ENCODE data around the gene ANKFY1. TPM values are rescaled to one million over a fixed set of nuclear protein-coding genes. Genes with fewer than 3 reads are reported as not detected.
A peak's percentile ranks its signal among the peaks of the same experiment; 100 is the strongest.

Gene ANKFY1
- total and polyA plus RNA-seq, 11 donors: 9.4 to 44.9 (median 23.9) TPM

- intact Hi-C loops (cut with DNase I): loop anchor here in 2 of 10 donors (5.0 kb wide), 2 partner anchors 70 to 135 kb away; partner anchors contain the start of gene UBE2G1 (in 1 of the 2)
- DNase-seq: no peak
- peaks cover 0 to 65% (median 37%) of the 10 kb centered on the region in 9 donors for H3K36me3 ChIP-seq
- TF ChIP-seq CTCF (IDR thresholded peaks at IDR 0.05): no peak
- no peak overlapping the region for H3K4me3 ChIP-seq
- no peak for ATAC-seq
- H3K4me1 ChIP-seq: peaks cover 0 to 65% (median 39%) of the 10 kb centered on the region in 12 donors
- H3K27ac ChIP-seq: peak overlapping the region in 10 of 12 donors; percentile 47 to 88 (median 76)
- WGBS, 4 donors: 72 to 77% (median 74%) methylated on average over 4 of the region's 4 CpGs
- no peaks in the 10 kb centered on the region for H3K27me3 ChIP-seq
- H3K9me3 ChIP-seq: no peaks in the 10 kb centered on the region
These were observed 31.5 kb downstream of the ANKFY1 start for GRCh38 chr17:4232168-4232813.

- no peaks in the 10 kb centered on the region for H3K9me3 ChIP-seq
- no peaks in the 10 kb centered on the region for H3K27me3 ChIP-seq
- peak; percentile 88 to 95 (median 90) for ATAC-seq
- peaks cover 0 to 56% (median 36%) of the 10 kb centered on the region in 12 donors for H3K4me1 ChIP-seq
- DNase-seq: peak in 4 of 5 donors; percentile 40 to 64 (median 53)
- peaks cover 0 to 59% (median 26%) of the 10 kb centered on the region in 9 donors for H3K36me3 ChIP-seq
- peak overlapping the region in 4 of 12 donors; percentile 0 to 18 (median 10) for H3K4me3 ChIP-seq
- H3K27ac ChIP-seq: peak overlapping the region; percentile 57 to 88 (median 79)
- WGBS, 4 donors: 36 to 46% (median 44%) methylated on average over 8 of the region's 8 CpGs
- intact Hi-C loops (cut with DNase I): loop anchor here in 2 of 10 donors (5.0 kb wide), 3 partner anchors 32 to 137 kb away; partner anchors contain the start of genes ANKFY1 (in 1 of the 2) and UBE2G1 (in 1 of the 2)
- no peak for TF ChIP-seq POLR2A (IDR thresholded peaks at IDR 0.05)
These were observed 33.9 kb downstream of the ANKFY1 start for GRCh38 chr17:4229627-4230541.

- intact Hi-C loops (cut with DNase I): loop anchor here in 1 of 10 donors (5.0 kb wide), 1 partner anchor 40 kb away; the partner anchor contains the start of gene ANKFY1
- DNase-seq: no peak
- no peaks in the 10 kb centered on the region for H3K9me3 ChIP-seq
- peaks cover 0 to 17% (median 4%) of the 10 kb centered on the region in 12 donors for H3K4me1 ChIP-seq
- no peak overlapping the region for H3K4me3 ChIP-seq
- H3K27ac ChIP-seq: peak overlapping the region in 3 of 12 donors; percentile 32 to 89 (median 66)
- ATAC-seq: peak in 3 of 4 donors; percentile 22 to 60 (median 52)
- 85 to 93% (median 89%) methylated on average over 19 to 47 of the region's 47 CpGs for WGBS, 4 donors
- no peak for TF ChIP-seq POLR2A (IDR thresholded peaks at IDR 0.05)
- TF ChIP-seq CTCF (IDR thresholded peaks at IDR 0.05): no peak
- no peaks in the 10 kb centered on the region for H3K27me3 ChIP-seq
- peaks cover 0 to 48% (median 14%) of the 10 kb centered on the region in 9 donors for H3K36me3 ChIP-seq
These were observed 41.7 kb downstream of the ANKFY1 start for GRCh38 chr17:4221899-4222659.

GRCh38 chr17:4221163-4221562 is 42.6 kb downstream of the ANKFY1 start:
- H3K4me1 ChIP-seq: peaks cover 0 to 19% (median 4%) of the 10 kb centered on the region in 12 donors
- intact Hi-C loops (cut with DNase I): loop anchor here in 1 of 10 donors (5.0 kb wide), 1 partner anchor 41 kb away; the partner anchor contains the start of gene ANKFY1
- no peak overlapping the region for H3K4me3 ChIP-seq
- TF ChIP-seq POLR2A (IDR thresholded peaks at IDR 0.05) (no peak), CTCF (IDR thresholded peaks at IDR 0.05) (no peak)
- peaks cover 0 to 54% (median 21%) of the 10 kb centered on the region in 9 donors for H3K36me3 ChIP-seq
- H3K27ac ChIP-seq: peak overlapping the region in 9 of 12 donors; percentile 14 to 89 (median 66)
- 88 to 91% (median 90%) methylated on average over 4 of the region's 4 CpGs for WGBS, 4 donors
- DNase-seq: no peak
- no peaks in the 10 kb centered on the region for H3K27me3 ChIP-seq
- no peak for ATAC-seq
- no peaks in the 10 kb centered on the region for H3K9me3 ChIP-seq
